OCI-LY3 (cell line): ENCODE measurements around the gene GAMT.

ENCODE experiments used
- H2AFZ ChIP-seq: fragments of 200-600, 300-600 bp; shearing (Covaris generic); 2 replicates; pipeline ENCODE4 v1.6.0; 2014; ENCODE audit warnings: antibody characterized with exemption, low read depth, low read length
- H3K27ac ChIP-seq: fragments of 200-600, 300-600 bp; sonication (generic); 2 replicates; pipeline ENCODE4 v1.5.1; 2014; ENCODE audit warnings: mild to moderate bottlenecking, low read length, moderate library complexity, mixed read lengths
- H3K27me3 ChIP-seq: fragments of 200-600, 300-600 bp; sonication (generic); 2 replicates; pipeline ENCODE4 v1.6.1; 2014; ENCODE audit warnings: low read depth, low read length, mixed read lengths
- H3K36me3 ChIP-seq: fragments of 200-600, 300-600 bp; sonication (generic); replicated peaks from 2 replicates; pipeline ENCODE3; 2014; ENCODE audit warnings: low read depth, low read length, mixed read lengths
- H3K4me1 ChIP-seq: fragments of 300-600, 200-600 bp; sonication (generic); 2 replicates; pipeline ENCODE4 v1.6.1; 2014; ENCODE audit warnings: low read length, mixed read lengths
- H3K4me2 ChIP-seq: fragments of 200-600, 300-600 bp; sonication (generic); 2 replicates; pipeline ENCODE4 v1.6.1; 2014; ENCODE audit warnings: low read length, mixed read lengths
- H3K4me3 ChIP-seq: fragments of 300-600, 200-600 bp; sonication (generic); 2 replicates; pipeline ENCODE4 v1.5.1; 2014; ENCODE audit warnings: antibody characterized with exemption, mild to moderate bottlenecking, low read length, moderate library complexity
- H3K79me2 ChIP-seq: fragments of 300-600, 200-600 bp; shearing (Covaris generic); 2 replicates; pipeline ENCODE4 v1.6.1; 2014; ENCODE audit warnings: mild to moderate bottlenecking, low read length, mixed read lengths
- H3K9ac ChIP-seq: fragments of 300-600, 200-600 bp; shearing (Covaris generic); 2 replicates; pipeline ENCODE4 v1.6.0; 2014; ENCODE audit warnings: mild to moderate bottlenecking, low read length, moderate library complexity
- H3K9me3 ChIP-seq: fragments of 200-600, 300-600 bp; shearing (Covaris generic); 2 replicates; pipeline ENCODE4 v1.6.1; 2014; ENCODE audit warnings: low read length, mixed read lengths; ENCODE audit not compliant: insufficient read depth
- H4K20me1 ChIP-seq: fragments of 200-600, 300-600 bp; sonication (generic); 2 replicates; pipeline ENCODE4 v1.6.1; 2016; ENCODE audit warnings: low read length, mixed read lengths; ENCODE audit not compliant: insufficient read depth
- CTCF ChIP-seq: fragments of 200-600, 300-600 bp; sonication (generic); IDR thresholded peaks from 2 replicates; pipeline ENCODE4 v1.5.1; 2014; ENCODE audit warnings: antibody characterized with exemption, low read length, low read depth
- EZH2phosphoT487 ChIP-seq: fragments of 200-600 bp; shearing (Covaris generic); IDR thresholded peaks from 2 replicates; pipeline ENCODE4 v1.6.1; 2018; ENCODE audit warnings: antibody characterized with exemption, mixed run types, low read depth

The GAMT gene

GRCh38 chr19:1373042-1373533, 28.3 kb downstream of the GAMT start:
- no peaks in the 10 kb centered on the region for H4K20me1 ChIP-seq
- H3K79me2 ChIP-seq: no peaks in the 10 kb centered on the region
- H3K4me2 ChIP-seq: no peak overlapping the region
- H3K27me3 ChIP-seq: no peaks in the 10 kb centered on the region
- H3K9ac ChIP-seq: no peak overlapping the region
- H2AFZ ChIP-seq: no peak overlapping the region
- H3K4me3 ChIP-seq: no peak overlapping the region
- no peaks in the 10 kb centered on the region for H3K9me3 ChIP-seq
- H3K27ac ChIP-seq: no peak overlapping the region
- TF ChIP-seq CTCF (no peak), EZH2phosphoT487 (no peak)
- H3K36me3 ChIP-seq: peaks cover 18% of the 10 kb centered on the region
- no peaks in the 10 kb centered on the region for H3K4me1 ChIP-seq

- TF ChIP-seq CTCF (no peak), EZH2phosphoT487 (no peak)
- H3K27me3 ChIP-seq: no peaks in the 10 kb centered on the region
- H3K79me2 ChIP-seq: no peaks in the 10 kb centered on the region
- no peak overlapping the region for H3K4me3 ChIP-seq
- H4K20me1 ChIP-seq: no peaks in the 10 kb centered on the region
- no peaks in the 10 kb centered on the region for H3K9me3 ChIP-seq
- H3K9ac ChIP-seq: no peak overlapping the region
- peaks cover 18% of the 10 kb centered on the region for H3K36me3 ChIP-seq
- no peak overlapping the region for H3K27ac ChIP-seq
- H3K4me1 ChIP-seq: no peaks in the 10 kb centered on the region
- no peak overlapping the region for H2AFZ ChIP-seq
- H3K4me2 ChIP-seq: no peak overlapping the region
These were observed 30.6 kb downstream of the GAMT start for GRCh38 chr19:1370579-1371361.

GRCh38 chr19:1369214-1369805, 32.0 kb downstream of the GAMT start:
- Histone ChIP-seq H4K20me1 (no peaks in the 10 kb centered on the region), H3K4me3 (no peak overlapping the region), H3K27me3 (no peaks in the 10 kb centered on the region), H3K79me2 (no peaks in the 10 kb centered on the region), H3K4me1 (no peaks in the 10 kb centered on the region), H3K9me3 (no peaks in the 10 kb centered on the region), H2AFZ (no peak overlapping the region), H3K4me2 (no peak overlapping the region), H3K27ac (no peak overlapping the region), H3K9ac (no peak overlapping the region), H3K36me3 (peaks cover 22% of the 10 kb centered on the region)
- no peak for TF ChIP-seq CTCF
- no peak for TF ChIP-seq EZH2phosphoT487
